ENCODE results near the gene HORMAD2.

The HORMAD2 gene
- long read RNA-seq, donor 1: 0 reads
- long read RNA-seq, donor 2: 0 reads
- long read RNA-seq, donor 3: 0 reads
- long read RNA-seq, donor 4: 0 reads
- long read RNA-seq, donor 5: 0 reads
- long read RNA-seq, donor 6: 0 reads
- long read RNA-seq, donor 7: 0 reads
- long read RNA-seq, donor 8: 0 reads

GRCh38 chr22:30079952-30080533 lies at the start of gene HORMAD2:
Gene HORMAD2 (plus strand): TSS chr22:30080464. CDS start chr22:30093953, 13,489 bp downstream.
- DNase-seq: peak; percentile 53

DNA sequence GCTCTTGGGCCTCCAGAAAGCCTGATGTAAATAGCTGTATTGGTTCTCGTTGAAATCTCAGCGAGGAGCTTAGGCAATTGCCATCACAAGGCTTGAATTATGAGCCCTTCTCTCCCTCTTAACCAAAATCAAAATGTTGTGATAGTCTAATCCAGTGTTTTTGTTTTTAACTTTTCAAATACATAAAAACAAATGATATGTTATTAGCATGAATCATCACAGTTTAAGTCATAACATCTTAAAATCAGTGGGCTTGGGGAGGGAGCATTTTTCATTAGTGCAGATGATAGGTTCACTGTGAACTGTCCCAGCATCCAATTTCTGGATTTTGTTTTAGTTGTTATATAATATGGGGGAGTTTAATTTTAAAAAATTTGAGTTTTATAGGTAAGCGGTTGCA lies 48.9 kb upstream of the HORMAD2 start:
- DNase-seq: no peak

- no peak for DNase-seq
Measured at GRCh38 chr22:30031764-30032455, 48.4 kb upstream of the HORMAD2 start.

GRCh38 chr22:30033137-30033536 lies 47.1 kb upstream of the HORMAD2 start:
- DNase-seq: no peak

- no peak for DNase-seq
Measured at GRCh38 chr22:30033901-30034300, 46.4 kb upstream of the HORMAD2 start.

DNA sequence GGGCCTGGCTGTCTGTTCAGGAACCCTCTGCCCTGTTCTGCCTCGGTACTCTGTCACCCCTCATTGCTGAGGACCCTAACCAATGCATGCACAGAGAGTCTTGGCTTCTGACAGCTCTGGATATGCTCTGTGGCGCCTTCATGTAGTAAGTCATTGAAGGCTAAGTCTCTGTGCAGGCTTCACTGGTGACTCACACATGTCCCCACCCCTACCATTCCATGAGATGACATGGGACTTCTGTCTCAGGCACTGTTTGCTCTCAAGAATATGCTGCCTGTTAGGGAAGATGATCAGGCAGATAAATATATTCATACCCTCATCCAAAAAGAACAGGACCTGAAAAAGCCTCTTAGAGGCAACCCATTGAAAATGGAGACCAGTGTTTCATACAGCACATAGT lies 43.6 kb upstream of the HORMAD2 start:
- no peak for DNase-seq

DNA sequence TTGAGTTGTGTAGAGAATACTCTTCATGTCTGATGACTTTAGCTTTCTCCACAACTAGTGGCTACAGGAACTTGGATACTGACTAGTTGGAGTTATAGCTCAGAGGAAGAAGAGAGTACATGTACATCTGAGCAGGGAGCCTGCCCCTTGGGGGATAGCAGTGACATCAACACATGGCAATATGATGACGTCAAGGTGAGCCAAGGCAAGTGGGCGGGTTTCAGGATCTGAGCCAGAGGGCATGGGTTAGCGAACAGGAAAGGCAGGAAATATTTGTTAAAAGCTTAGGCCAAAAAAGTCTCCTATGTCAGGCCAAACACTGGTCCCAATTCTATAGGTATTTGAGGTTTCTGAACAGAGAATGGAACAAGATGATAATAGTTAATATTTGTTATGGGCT lies 42.0 kb upstream of the HORMAD2 start:
- DNase-seq: no peak

GRCh38 chr22:30040499-30041260 lies 39.6 kb upstream of the HORMAD2 start:
- no peak for DNase-seq

DNA sequence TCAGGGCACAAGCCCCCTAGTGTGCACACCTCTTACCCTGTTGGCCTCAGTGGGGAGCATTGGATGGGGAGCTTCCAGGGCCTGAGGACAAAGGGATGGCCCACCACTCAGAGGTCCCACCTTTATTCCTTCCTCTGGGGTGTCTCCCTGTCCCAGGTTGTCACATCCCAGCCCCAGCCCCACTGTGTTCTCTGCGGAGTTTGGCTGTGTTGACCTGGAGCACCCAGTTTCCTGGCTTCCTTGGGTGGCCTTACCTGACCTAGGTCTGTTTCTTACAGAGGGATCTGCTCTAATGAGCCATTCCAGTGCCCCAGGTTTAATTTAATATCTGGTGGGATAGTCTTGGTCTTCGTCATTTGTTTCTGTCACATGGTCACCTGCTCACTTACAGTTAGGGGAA lies 38.8 kb upstream of the HORMAD2 start:
- no peak for DNase-seq

- DNase-seq: no peak
Measured at GRCh38 chr22:30041881-30042280, 38.4 kb upstream of the HORMAD2 start.

DNA sequence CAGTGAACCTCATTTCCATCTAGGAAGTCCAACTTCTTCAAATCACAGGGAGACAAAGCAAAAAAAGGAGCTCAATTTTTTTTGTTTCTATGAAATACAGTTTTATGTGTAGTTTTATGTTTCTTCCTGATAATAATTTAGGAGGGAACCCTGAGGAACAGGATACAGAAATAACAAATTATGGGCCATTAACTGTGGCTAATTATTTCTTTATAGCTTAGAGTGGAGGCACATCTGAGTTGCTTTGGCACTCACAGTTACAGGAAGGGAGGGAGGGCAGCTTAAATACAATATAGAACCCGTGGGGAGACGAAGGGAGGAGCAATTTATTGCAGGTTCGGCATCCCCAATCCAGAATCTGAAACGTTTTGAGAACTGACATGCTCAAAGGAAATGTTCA lies 37.1 kb upstream of the HORMAD2 start:
- DNase-seq: no peak

DNA sequence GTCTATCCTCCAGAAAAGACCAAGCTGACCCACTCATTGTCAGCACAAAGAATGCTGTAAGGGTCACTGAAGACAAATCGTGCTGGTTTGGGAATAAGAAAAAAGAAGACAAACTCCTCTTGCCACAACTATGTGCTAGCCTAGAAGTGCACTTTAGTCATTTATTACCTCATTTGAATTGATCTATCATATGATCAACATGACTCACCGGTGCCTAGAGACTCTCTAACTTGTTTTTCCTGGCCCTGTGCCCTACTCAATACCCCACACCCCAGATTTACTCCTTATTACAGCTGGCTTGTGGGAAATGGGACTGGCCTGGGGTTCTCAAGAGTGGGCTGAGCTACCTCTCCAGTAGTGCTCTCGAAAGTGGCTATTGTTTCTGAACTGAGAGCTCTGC lies 35.9 kb upstream of the HORMAD2 start:
- no peak for DNase-seq

- DNase-seq: no peak
Measured at GRCh38 chr22:30044881-30045493, 35.3 kb upstream of the HORMAD2 start.

DNA sequence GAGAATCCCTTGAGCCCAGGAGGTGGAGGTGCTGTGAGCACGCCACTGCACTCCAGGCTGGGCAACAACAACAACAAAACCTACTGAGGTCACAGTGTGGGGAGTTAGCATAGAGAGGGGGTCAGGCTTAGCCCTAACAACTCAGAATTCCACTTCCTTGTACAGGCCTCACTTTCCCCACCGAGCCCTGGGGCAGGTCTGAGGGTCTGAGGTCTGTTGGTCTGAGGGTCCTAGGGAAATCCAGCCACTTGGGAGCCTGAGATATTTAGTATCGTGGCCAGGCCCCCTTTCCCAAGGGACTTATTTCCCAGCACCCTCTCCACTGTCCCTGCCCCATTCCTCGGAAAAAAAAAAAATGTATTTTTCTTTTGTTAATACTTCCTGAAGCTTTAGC lies 34.8 kb upstream of the HORMAD2 start:
- no peak for DNase-seq

GRCh38 chr22:30045901-30046715 lies 34.2 kb upstream of the HORMAD2 start:
- DNase-seq: no peak

DNA sequence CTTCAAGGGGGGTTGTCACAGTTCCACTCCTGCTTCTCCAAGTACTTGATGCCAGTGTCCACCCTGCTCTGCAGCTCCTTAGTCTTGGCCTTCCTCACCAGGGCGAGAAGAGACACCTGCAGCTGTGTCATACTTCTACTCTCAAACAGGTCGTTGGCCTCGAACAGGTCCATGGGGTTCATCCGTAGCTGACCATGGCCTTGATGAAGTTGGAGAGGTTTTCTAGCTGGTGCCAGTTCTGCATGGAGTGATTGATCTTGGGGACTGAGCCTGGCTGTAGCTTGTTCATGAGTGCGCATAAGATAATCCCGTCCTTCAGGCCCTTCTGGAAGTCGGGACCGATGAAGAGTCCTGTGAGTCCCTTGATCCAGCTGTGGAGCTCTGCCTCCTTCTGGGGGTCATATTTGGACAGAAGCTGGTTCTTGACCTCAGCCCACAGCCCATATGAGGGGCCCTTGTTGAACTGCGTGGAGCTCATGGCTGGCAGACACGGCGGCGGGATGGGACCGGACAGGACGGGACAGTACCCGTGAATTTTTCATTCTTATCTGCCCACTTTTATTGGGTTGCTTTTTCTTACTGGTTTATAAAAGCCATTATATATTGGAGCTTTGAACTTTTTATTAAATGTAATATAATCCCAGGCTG lies 33.4 kb upstream of the HORMAD2 start:
- DNase-seq: no peak

DNA sequence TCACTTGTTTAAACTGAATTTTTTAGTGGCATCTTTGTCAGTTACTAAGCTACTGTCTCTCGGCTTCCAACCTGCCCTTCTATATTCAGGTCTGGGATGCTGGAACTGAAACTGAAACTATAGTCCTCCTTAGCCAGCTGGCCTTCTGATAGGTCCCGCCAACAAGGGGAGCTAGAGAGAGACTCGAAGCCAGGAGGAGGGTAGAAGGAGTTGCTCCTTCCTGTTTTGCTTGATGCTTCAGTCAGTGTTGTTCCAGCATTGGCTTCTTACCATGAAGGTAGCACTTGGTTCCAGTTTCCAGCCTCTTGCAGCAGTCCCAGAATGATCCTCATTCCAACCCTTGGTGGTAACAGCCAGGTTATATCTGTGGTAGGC lies 32.9 kb upstream of the HORMAD2 start:
- DNase-seq: no peak

DNA sequence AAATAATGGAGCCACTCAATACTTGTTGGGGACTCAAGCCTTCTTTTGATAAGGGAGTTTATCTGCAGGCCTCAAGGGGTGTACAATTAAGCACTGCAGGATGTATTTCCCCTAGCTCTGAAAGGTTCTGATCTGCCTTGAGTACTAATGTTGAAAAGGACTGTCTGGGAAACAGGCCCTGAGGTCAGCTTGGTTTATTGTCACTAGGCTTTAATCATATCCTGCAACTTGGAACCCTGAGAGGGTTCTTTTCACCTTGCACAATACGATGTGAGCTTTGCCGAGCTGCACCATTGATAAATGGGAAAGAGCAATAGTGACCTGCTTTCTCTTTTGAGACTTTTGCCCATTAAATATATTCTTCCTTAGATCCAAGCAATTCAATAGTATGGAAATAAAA lies 31.6 kb upstream of the HORMAD2 start:
- DNase-seq: no peak

DNA sequence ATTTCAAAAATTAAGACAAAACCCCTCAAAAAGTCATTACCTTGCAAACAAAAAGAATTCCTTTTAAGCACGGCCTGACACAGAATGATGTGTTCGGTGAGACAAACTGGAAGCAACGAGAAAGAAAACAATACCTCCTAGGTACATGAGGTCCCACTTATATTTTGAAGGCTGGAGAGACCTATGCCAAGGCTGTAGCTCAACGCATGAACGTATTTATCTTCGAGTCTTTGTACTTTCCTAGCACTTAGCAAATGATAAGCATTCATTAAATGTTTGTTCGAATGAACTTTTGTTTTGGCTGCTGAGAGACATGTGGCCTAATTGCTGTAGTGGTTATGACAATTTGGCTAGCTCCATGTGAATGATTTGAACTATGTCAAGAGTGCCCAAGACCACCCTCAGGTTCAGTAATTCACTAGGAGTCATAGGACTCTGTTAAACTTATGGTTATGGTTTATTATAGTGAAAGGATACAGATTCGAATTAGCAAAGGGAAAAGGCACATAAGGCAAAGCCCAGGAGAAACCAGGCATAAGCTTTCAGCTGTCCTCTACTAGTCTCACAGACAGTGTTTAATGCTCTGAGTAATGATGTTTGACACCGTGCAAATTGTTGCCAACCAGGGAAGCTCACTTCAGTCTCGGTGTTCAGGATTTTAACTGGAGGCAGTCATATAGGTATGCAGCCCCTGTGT lies 26.0 kb upstream of the HORMAD2 start:
- no peak for DNase-seq

GRCh38 chr22:30054764-30055069 lies 25.5 kb upstream of the HORMAD2 start:
- DNase-seq: no peak

- DNase-seq: no peak
Measured at GRCh38 chr22:30056015-30056414, 24.2 kb upstream of the HORMAD2 start.

Measured in right kidney (tissue), 9 donors.